ENCODE results near the gene GLRB.

The GLRB gene

DNA sequence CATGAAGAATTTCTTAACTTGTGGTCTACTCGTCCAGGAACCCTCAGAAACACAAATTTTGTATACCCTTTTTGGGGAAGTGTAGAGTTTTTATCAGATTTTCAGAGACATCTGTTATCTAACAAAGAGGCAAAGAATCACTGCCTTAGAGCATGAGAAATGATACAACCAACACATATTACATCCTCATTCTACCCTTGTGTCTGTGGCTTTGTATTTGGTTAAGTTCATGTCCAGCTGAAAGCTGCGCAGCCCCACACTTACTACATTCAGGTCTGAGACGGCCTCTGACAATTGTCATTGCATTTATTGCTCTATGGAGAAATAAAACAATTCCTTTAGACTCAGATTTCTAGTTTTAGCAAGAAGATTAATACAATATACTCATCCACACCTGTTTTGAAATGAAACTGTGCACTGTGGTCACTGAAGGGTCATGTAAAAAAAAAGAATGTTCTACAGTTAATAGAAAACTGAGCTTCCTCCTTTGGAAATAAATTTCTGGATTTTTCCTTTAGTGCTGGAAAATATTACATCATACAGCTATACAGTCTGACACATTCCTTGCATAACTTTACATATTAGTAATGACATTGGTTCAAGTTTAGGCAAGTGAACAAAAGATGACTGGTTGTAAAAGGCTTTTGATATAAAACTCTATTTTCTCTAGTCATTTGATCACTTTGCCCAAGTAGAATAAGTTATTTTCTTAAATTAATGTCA, 39.8 kb downstream of the GLRB start:
- no peak for TF ChIP-seq CTCF (IDR thresholded peaks at IDR 0.05; ENCODE audit: insufficient read depth, low read depth, low read length, missing control alignments)
- no peak overlapping the region for H3K4me3 ChIP-seq (ENCODE audit: low read depth, low read length)
- DNase-seq (ENCODE audit: low read depth) = no peak

DNA sequence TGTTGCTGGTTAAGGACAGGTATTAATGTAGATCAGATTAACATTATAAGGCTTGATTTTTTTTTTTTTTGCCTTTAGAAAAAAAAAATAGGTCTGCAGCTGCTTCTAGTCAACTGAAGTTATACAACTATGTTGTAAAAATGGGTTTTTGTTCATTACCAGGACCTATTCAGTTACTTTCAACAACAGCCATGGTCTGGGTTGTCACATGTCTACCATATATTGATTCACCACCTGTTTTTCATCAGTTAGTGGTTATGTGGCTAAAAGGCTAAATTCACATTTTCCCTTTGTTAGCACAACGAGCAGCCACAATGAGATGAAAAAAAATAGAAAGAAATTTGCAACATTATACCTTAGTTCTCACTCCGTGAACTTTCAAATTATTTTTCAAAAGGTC, 45.5 kb downstream of the GLRB start:
- TF ChIP-seq CTCF (IDR thresholded peaks at IDR 0.05; ENCODE audit: insufficient read depth, low read depth, low read length, missing control alignments) = no peak
- no peak overlapping the region for H3K4me3 ChIP-seq (ENCODE audit: low read depth, low read length)
- DNase-seq (ENCODE audit: low read depth) = no peak

DNA sequence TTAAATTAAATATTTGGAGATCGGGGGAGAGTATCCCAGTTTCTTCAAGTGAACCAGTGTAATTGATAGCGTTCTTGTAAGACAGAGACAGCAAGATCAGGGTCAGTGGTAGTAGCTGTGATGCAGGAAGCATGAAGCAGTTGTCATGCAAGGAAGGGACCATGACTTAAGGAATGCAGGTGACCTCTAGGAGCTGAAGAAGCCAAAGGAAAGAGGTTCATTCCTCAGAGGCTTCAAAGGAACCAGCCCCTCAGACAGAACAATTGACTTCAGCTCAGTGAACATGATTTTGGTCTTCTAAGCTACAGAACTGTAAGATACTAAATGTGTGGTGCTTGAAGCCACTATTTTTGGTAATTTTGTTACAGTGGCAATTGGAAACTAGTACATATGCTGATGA, 51.6 kb downstream of the GLRB start:
- H3K4me3 ChIP-seq (ENCODE audit: low read depth, low read length) = no peak overlapping the region
- no peak for TF ChIP-seq CTCF (IDR thresholded peaks at IDR 0.05; ENCODE audit: insufficient read depth, low read depth, low read length, missing control alignments)
- DNase-seq (ENCODE audit: low read depth) = no peak

DNA sequence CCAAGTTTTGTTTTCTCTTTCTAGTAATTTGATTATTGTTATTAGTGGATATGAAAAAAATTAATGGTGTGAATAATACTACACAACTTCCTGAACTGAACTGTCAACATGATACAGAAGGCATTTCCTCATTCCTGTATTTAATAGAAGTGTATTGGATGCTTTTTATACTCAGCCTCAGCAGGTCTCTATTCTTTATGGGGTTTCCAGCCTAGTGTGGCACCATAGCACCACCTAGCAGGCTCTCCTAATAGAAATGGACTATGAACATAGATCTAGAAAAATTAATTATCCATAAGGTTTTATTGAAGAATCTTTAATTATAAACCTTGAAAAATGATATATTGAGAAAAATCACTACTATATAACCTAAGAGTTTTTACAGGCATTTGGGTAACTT, 52.4 kb downstream of the GLRB start:
- TF ChIP-seq CTCF (IDR thresholded peaks at IDR 0.05; ENCODE audit: insufficient read depth, low read depth, low read length, missing control alignments) = no peak
- H3K4me3 ChIP-seq (ENCODE audit: low read depth, low read length) = no peak overlapping the region
- DNase-seq (ENCODE audit: low read depth) = no peak

DNA sequence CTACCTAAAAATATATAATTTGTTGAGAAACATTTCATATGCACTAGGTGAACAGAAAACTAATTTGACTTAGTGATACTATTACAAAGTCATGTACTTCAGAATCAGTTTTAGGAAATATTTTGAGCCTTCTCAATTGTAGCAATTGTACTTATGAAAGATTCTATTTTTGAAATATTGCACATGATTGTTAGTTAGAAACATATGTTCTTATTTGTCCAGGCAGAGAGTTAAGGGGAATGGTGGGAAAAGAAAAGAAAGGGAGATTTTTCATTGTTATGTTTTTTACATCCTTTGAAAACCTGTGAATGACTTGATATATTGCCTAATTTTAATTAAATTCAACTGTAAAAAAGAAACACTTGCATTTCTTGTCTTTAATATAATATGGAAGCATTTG, 66.0 kb downstream of the GLRB start:
- DNase-seq (ENCODE audit: low read depth) = no peak

GRCh38 chr4:157143369-157143768, 67.4 kb downstream of the GLRB start:
- DNase-seq (ENCODE audit: low read depth) = no peak
- TF ChIP-seq CTCF (IDR thresholded peaks at IDR 0.05; ENCODE audit: insufficient read depth, low read depth, low read length, missing control alignments) = no peak
- no peak overlapping the region for H3K4me3 ChIP-seq (ENCODE audit: low read depth, low read length)

More for the DNA sequence above, 66.0 kb downstream of the GLRB start:
- no peak overlapping the region for H3K4me3 ChIP-seq (ENCODE audit: low read depth, low read length)
- TF ChIP-seq CTCF (IDR thresholded peaks at IDR 0.05; ENCODE audit: insufficient read depth, low read depth, low read length, missing control alignments) = no peak

- no peak overlapping the region for H3K4me3 ChIP-seq (ENCODE audit: low read depth, low read length)
- DNase-seq (ENCODE audit: low read depth) = no peak
- TF ChIP-seq CTCF (IDR thresholded peaks at IDR 0.05; ENCODE audit: insufficient read depth, low read depth, low read length, missing control alignments) = no peak
Measured at GRCh38 chr4:157151711-157152110, 75.8 kb downstream of the GLRB start.

Data from GM12865 (cell line).